B cell (primary cell): ENCODE results near the gene AIFM2.

Source experiments
- CTCF ChIP-seq: fragments of 200-600 bp; IDR thresholded peaks from one replicate; pipeline ENCODE4 v1.8.0; 2022; ENCODE audit warnings: antibody characterized with exemption, mild to moderate bottlenecking
- EZH2 ChIP-seq: IDR thresholded peaks from 2 replicates; pipeline ENCODE4 v1.6.1; 2012; ENCODE audit warnings: borderline replicate concordance, low read depth, mild to moderate bottlenecking, moderate library complexity, low read length; ENCODE audit not compliant: insufficient read depth, poor library complexity, severe bottlenecking

- TF ChIP-seq CTCF (no peak), EZH2 (no peak)
Observed at GRCh38 chr10:70096705-70097420, 35.8 kb downstream of the AIFM2 start.
